HG03354 (cell line): ENCODE measurements around the gene ZSCAN2.

Experiments used
- ATAC-seq: cut with Tn5 transposase; IDR thresholded peaks from one replicate; pipeline ENCODE4 v1.9.1; 2021; ENCODE audit warnings: mild to moderate bottlenecking; ENCODE audit not compliant: unreplicated experiment, poor library complexity, severe bottlenecking

The ZSCAN2 gene

DNA sequence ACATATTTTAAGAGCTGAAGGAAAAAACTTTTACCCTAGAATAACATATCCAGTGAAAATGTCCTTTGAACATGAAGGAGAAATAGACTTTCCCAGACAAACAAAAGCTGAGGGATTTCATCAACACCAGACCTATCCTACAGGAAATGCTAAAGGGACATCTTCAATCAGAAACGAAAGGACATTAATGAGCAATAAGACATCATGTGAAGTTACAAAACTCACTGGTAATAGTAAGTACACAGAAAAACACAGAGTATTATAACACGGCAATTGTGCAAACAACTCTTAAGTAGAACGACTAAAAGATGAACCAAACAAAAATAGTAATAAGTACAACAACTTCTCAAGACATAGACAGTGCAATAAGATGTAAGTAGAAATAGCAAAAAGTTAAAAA lies 3.5 kb upstream of the ZSCAN2 start:
- no peak for ATAC-seq

DNA sequence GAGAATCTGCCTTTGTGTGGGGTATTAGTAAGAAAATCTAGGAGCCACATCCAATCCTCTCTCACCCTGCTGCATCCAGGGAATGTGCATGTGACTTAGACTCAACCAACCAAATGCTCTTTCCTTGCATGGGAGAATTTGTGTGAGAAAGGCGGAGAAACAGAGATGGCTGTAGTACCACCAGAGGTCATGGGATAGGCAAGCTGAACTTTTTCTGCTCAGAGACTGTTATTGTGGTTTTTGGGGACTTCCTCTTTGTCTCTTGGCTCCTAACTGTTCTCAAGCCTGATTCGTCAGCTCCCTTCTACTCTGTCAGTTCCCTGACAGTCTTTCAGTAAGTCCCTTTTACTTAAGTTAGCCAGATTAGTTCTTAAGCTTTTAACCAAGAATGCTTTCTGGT lies 2.6 kb upstream of the ZSCAN2 start:
- peak; percentile 43 for ATAC-seq

DNA sequence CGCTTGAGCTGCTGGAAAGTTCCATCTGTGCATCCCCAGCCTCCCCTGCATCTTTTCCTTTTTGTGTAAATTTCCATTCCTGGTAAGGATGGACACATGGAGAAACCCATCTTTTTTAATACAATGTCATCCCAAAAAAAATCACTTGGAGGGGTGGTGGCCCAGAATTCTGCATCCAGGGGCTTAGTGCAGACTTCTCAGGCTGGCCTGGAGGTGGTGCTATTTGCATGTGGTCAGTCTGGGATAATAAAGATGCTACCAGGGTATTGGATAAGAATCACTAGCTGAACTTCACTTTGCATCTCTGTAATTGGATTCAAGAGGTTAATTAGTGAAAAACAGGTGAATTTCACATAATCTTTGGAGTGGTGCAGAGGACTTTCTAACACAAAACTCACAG lies 1.8 kb upstream of the ZSCAN2 start:
- no peak for ATAC-seq

DNA sequence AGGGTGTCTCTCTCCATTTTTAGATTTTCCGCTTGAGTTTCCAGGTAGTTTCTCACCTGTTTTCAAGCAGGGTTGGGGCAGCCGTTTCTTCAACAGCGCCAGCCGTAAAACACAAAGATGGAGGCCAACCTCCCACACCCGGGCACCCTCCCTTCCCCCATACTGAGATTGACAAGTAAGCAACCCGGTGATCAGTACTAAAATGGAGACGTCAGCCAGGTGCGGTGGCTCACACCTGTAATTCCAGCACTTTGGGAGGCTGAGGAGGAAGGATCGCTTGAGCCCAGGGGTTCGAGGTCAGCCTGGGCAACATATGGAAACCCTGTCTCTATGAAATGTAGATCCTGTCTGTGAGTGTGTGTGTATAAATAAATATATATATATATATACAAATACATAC lies 903 bp upstream of the ZSCAN2 start:
- ATAC-seq = no peak

DNA sequence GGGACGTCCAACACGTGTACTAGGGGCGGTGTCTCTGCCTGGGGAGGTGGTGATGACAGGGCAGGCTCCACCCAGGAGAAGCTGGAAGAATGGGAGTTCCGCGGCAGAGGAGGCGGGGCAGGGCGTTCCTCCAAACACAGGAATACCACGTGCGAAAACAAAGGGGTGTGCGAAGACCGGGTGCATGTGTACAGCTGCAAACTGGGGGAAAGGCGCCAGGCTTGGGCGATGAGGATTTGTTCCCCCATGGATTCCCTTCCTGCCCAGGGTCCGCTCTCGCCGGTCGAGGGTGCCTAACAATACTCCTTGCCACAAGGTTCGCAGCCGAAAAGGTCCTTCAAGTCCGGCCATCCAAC lies 500 bp upstream of the ZSCAN2 start:
- peak; percentile 9 for ATAC-seq

DNA sequence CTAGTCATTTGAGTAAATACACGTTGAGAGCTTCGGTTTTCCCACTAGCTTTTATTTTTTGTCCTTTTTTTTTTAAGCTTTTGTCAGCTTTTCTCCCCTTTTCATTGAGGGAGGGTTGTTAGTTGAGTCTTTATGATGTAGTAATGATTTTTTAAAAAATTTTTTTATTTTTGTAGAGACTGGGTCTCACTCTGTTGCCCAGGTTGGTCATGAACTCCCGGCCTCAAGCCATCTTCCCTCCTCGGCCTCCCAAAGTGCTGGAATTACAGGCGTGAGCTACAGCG lies 688 bp downstream of the ZSCAN2 start:
- no peak for ATAC-seq

DNA sequence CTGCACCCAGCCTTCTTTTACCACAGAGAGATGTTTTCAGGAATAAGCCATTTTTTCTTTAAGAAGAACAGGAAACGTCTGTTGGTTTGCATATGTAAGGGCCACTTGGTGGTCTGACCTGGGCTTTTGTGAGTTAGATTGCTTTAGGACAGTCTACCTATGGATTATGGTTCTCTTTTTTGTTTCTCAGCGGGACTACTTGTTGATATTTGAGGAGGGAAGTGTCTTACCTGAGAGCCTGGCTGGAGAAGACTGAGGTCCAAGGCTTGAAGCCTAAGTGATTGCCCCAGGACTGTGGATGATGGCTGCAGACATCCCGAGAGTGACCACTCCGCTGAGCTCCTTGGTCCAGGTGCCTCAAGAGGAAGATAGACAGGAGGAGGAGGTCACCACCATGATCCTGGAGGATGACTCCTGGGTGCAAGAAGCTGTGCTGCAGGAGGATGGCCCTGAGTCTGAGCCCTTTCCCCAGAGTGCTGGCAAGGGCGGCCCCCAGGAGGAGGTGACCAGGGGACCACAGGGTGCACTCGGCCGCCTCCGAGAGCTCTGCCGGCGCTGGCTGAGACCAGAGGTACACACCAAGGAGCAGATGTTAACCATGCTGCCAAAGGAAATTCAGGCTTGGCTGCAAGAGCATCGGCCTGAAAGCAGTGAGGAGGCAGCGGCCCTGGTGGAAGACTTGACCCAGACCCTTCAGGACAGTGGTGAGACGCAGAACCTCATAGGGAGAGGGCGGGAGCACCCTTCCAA lies 3.0 kb downstream of the ZSCAN2 start:
- ATAC-seq = no peak

DNA sequence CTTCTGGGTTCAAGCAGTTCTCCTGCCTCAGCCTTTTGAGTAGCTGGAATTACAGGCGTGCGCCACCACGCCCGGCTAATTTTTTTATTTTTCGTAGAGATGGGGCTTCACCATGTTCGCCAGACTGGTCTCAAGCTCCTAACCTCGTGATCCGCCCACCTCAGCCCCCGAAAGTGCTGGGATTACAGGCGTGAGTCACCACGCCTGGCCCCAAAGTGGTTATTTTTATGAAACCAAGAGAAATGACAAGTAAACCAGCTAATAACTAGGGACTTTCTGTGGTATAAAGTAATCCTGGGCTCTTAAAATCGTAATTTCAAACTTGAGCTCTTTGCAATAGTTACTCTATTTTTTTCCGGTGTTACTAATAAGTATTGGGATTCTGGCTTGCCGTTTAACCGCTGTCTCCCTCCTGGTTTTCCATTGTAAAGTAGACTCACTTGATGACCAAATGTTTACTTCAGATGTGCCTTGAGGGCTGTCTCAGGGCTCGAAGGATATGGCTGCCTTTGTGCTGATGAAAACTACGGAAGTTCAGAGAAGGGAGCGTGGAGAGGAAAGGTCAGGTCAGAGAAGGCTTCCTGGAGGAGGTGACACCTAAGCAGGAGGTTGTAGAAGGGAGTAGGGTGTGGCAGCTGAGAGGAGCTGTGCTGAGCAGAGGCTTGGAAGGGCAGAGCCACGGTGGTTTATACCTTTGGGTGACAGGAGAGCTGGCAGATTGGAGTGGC lies 4.2 kb downstream of the ZSCAN2 start:
- ATAC-seq = no peak

DNA sequence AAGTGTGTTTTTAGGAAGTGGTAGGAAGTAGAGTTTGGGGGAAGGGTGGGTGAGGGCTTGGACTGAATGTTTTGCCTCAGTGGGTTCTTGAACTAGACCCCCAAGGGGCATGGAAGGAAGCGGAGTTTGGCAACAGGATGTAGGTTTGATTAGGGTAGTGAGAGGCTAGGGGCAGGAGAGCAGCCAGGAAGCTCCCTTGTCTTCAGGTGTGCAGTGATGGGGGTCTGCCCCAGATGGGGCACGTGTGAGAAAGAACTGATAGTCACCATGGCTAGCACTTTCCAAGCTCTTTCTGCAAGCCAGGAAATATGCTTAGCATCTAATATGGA lies 4.7 kb downstream of the ZSCAN2 start:
- ATAC-seq = no peak

DNA sequence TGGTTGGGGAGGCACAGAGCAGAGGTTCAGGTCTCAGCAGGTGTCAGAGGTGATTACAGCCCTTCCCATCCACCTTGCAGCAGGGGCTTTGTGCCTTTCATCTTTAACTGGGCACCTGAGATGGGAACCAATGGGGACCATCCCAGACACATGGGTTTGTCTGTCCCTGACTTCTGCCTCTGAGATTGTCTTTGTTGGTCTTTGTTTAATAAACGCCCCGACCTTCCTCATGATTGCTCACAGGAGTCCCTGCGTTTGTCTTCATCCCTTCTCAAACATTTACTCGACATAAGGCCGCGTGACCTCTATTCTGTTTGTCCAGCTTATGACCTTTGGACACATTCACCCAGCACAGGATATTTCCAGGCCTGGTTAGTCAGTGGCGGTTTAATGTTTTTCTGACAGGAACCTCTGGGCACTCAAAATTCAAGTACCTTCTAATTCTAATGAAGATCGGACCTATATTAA lies 5.9 kb downstream of the ZSCAN2 start:
- ATAC-seq = no peak

DNA sequence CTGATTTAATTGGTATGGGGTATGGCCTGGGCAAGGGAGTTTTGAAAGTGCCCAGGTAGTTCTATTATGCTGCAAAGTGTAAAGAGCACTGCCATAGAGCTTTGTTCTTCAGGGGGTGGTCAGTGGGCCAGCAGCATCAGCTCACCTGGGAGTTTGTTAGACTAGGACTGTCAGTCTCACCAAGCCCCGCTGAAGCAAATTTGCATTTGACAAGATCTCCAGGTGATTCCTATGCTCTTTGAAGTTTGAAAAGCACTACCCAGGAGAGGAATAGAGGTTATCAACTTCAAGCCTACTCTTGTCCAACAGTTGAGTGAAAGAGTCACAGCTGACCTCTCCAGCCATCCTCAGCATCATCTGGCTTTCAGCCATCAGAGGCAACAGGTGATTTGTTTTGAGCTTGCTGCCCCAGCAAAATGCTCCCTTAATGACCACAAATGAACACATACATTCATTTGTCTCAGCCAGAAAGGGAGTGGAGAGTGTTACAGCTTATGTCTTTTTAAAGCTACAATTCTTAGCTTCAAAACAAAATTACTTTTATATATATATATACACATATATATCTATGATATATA lies 8.0 kb downstream of the ZSCAN2 start:
- ATAC-seq = no peak

DNA sequence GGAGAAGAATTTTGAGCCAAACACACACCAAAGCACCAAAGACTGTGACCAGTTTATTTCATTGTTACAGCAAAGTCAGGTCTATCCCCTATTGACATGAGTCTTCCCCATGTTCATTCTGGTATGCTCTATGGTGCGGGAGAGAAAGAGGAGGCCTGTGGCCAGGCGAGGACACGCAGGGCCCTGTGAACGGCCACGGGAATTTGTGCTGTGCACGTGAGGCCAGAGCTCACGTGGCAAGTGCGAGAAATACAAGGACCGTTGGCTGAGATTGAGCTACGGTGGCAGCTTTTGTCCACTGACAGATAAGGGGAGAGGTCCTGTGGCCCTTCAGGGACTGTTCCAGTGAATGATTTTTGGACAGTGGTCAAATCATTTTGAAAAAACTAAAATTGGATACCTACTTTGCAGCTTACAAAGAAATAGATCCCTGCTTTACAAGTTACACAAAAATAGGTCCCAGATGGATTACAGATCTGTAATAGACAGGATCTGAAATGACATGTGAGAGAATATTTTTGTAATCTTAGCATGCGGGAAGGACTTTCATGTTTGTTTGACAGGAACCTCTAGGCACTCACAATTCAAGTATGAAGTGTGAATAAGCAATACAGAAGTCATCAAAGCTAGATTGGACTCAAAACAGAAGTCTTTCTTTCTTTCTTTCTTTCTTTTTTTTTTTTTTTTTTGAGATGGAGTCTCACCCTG lies 9.2 kb downstream of the ZSCAN2 start:
- no peak for ATAC-seq

DNA sequence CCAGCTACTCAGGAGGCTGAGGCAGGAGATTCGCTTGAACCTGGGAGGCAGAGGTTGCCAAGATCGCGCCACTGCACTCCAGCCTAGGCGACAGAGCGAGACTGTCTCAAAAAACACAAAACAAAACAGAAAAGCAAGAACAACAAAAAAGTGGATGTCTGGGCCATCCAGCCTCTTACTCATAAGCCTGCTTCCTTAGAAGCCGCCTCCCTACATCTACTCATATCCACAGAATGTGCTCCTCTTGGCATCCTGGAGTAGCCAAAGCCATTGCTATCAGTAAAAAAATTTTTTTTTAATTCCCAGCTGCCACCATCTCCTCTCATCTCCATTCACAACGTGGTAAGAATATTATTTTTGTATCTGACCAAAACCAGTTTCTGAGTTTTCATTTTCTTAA lies 10.8 kb downstream of the ZSCAN2 start:
- ATAC-seq = no peak

DNA sequence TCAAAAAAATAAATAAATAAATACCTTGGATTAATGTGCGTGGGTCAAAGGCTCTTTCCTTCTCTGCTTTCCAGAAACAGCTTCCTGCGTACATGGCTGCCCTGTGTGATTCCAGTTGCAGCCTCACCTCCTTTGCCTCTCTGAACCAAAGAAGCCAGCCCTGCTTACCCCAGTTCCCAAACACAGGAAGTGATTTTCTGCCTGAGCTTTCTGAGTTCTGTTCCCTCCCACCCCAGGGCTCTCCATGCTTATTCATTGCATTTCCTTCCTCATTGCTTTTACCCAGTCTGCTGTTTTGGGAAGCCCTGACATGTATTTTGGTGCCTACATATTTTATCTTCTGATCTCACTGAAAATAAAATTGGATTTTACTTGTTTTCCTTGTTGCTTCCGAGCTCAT lies 15.4 kb downstream of the ZSCAN2 start:
- no peak for ATAC-seq

DNA sequence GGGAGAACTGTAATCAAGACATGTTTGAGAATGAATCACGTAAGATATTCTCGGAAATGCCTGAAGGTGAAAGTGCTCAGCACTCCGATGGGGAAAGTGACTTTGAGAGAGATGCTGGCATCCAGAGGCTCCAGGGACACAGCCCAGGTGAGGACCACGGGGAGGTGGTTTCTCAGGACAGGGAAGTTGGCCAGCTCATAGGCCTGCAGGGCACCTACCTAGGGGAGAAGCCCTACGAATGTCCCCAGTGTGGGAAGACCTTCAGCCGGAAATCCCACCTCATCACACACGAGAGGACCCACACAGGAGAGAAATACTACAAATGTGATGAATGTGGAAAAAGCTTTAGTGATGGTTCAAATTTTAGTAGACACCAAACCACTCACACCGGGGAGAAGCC lies 19.8 kb downstream of the ZSCAN2 start:
- ATAC-seq = no peak

DNA sequence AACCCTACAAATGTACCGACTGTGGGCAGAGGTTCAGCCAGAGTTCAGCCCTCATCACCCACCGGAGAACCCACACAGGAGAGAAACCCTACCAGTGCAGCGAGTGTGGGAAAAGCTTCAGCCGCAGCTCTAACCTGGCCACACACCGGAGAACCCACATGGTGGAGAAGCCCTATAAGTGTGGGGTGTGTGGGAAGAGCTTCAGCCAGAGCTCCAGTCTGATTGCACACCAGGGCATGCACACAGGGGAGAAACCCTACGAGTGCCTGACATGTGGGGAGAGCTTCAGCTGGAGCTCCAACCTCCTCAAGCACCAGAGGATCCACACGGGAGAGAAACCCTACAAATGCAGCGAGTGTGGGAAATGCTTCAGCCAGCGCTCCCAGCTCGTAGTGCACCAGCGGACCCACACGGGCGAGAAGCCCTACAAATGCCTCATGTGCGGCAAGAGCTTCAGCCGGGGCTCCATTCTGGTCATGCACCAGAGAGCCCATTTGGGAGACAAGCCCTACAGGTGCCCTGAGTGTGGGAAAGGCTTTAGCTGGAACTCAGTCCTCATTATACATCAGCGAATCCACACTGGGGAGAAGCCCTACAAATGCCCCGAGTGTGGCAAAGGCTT lies 20.7 kb downstream of the ZSCAN2 start:
- no peak for ATAC-seq

DNA sequence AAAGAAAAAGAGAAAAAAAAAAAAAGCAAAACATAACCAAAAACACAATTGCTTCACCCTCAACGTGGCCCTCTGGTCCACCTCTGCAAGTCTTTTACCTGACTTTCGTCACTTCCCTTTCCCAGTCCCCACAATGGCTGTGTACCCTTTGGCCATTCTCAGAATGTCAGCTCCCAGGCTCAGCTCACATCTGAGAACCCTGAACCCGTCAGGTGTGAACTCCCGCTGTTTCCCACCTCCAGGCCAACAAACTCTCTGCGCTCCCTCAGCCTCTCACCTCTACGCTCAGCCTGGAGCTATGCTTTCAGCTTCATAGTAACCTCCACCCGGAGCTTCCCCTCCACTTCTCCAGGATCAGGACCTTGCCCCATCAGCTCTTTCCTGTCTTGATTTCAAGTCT lies 23.6 kb downstream of the ZSCAN2 start:
- ATAC-seq = no peak

DNA sequence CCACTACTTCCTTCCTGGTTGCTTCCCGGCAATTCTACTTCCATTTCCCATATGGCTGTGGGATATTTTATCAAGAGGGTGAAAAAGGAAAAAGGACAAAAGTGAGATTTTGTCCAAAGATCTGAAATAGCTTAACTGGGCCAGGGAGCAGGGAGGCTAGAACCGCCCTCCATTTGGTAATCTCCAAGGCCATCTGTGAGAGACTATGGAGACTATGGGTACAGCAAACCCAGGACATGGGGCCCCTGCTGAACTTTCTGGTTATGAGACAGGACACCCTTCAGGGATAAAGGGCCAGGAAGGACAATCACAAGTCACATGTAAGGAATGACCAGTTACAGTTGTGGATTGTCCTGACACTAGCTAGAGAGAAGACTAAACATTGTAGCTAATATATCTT lies 24.3 kb downstream of the ZSCAN2 start:
- ATAC-seq = no peak

DNA sequence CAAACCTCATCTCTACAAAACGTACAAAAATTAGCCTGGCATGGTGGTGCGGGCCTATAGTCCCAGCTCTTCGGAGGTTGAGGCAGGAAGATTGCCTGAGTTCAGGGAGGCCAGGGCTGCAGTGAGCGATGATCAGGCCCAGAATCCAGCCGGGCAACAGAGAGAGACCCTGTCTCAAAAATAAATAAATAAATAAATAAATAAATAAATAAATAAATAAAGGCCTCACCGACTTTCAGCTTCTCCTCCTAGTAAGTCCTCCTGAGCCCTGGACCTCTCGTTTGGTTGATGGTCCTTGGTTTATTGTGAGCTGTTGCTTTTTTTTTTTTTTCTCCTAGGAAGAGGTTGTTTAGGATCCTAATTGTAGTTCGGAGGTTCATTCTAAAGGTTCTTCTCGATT lies 28.2 kb downstream of the ZSCAN2 start:
- no peak for ATAC-seq

DNA sequence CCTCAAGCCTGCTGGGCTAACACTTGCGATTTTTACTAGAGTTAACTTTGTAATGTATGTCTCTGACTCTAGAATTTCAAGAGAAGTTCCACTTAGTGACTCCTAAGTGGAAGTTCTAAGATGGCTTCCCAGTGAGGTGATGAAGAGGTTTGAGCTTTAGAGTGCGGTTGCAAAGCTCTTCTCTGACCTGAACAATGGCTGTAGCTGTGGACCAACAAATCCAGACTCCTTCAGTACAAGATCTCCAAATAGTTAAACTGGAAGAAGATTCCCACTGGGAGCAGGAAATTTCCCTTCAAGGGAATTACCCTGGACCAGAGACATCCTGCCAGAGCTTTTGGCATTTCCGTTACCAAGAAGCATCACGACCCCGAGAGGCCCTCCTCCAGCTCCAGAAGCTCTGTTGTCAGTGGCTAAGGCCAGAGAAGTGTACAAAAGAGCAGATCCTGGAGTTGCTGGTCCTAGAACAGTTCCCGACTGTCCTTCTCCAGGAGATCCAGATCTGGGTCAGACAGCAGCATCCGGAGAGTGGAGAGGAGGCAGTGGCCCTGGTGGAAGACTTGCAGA lies 31.0 kb downstream of the ZSCAN2 start:
- no peak for ATAC-seq
